OCI-LY3 (cell line): ENCODE data around the gene DGKG.

Source experiments
- H2AFZ ChIP-seq: fragments of 200-600, 300-600 bp; shearing (Covaris generic); 2 replicates; pipeline ENCODE4 v1.6.0; 2014; ENCODE audit warnings: antibody characterized with exemption, low read depth, low read length
- H3K27ac ChIP-seq: fragments of 200-600, 300-600 bp; sonication (generic); 2 replicates; pipeline ENCODE4 v1.5.1; 2014; ENCODE audit warnings: mild to moderate bottlenecking, low read length, moderate library complexity, mixed read lengths
- H3K27me3 ChIP-seq: fragments of 200-600, 300-600 bp; sonication (generic); 2 replicates; pipeline ENCODE4 v1.6.1; 2014; ENCODE audit warnings: low read depth, low read length, mixed read lengths
- H3K36me3 ChIP-seq: fragments of 200-600, 300-600 bp; sonication (generic); replicated peaks from 2 replicates; pipeline ENCODE3; 2014; ENCODE audit warnings: low read depth, low read length, mixed read lengths
- H3K4me1 ChIP-seq: fragments of 300-600, 200-600 bp; sonication (generic); 2 replicates; pipeline ENCODE4 v1.6.1; 2014; ENCODE audit warnings: low read length, mixed read lengths
- H3K4me2 ChIP-seq: fragments of 200-600, 300-600 bp; sonication (generic); 2 replicates; pipeline ENCODE4 v1.6.1; 2014; ENCODE audit warnings: low read length, mixed read lengths
- H3K4me3 ChIP-seq: fragments of 300-600, 200-600 bp; sonication (generic); 2 replicates; pipeline ENCODE4 v1.5.1; 2014; ENCODE audit warnings: antibody characterized with exemption, mild to moderate bottlenecking, low read length, moderate library complexity
- H3K79me2 ChIP-seq: fragments of 300-600, 200-600 bp; shearing (Covaris generic); 2 replicates; pipeline ENCODE4 v1.6.1; 2014; ENCODE audit warnings: mild to moderate bottlenecking, low read length, mixed read lengths
- H3K9ac ChIP-seq: fragments of 300-600, 200-600 bp; shearing (Covaris generic); 2 replicates; pipeline ENCODE4 v1.6.0; 2014; ENCODE audit warnings: mild to moderate bottlenecking, low read length, moderate library complexity
- H3K9me3 ChIP-seq: fragments of 200-600, 300-600 bp; shearing (Covaris generic); 2 replicates; pipeline ENCODE4 v1.6.1; 2014; ENCODE audit warnings: low read length, mixed read lengths; ENCODE audit not compliant: insufficient read depth
- H4K20me1 ChIP-seq: fragments of 200-600, 300-600 bp; sonication (generic); 2 replicates; pipeline ENCODE4 v1.6.1; 2016; ENCODE audit warnings: low read length, mixed read lengths; ENCODE audit not compliant: insufficient read depth
- EZH2phosphoT487 ChIP-seq: fragments of 200-600 bp; shearing (Covaris generic); IDR thresholded peaks from 2 replicates; pipeline ENCODE4 v1.6.1; 2018; ENCODE audit warnings: antibody characterized with exemption, mixed run types, low read depth
- TF ChIP-seq, protein P1 (sequence below): fragments of 200-600, 300-600 bp; sonication (generic); IDR thresholded peaks from 2 replicates; pipeline ENCODE4 v1.5.1; 2014; ENCODE audit warnings: antibody characterized with exemption, low read length, low read depth

The DGKG gene

DNA sequence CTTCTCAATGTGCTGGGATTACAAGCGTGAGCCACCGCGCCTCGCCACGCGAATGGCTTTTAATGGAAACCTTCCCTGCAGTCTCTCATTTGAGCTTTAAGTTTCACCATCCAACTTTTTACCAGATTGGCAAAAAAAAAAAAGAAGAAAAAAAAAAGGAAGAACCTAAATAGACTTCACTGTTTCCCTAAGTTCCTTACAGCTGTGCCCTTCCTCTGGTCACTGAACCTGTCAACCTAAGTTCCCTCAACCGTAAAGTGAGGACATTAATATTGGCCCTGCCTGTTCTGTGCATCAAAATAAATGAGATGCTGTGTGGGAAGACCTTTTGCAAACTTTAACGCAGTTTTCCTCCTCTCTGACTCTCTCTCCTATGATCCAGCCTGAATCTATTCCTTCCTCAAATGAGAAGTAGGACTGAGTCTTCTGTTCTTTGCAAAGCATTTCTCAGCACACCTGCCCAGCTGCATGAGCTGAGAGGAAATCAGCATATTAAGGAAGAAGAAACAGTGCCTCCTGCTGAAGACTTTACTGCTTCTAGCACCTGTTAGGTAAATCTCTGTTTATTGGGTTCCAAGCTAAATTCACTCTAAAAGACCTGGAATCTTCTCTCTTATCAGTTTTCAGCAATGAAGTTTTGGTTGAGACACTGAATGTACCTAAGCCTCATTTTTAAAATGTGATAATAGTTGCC is 153.6 kb downstream of the DGKG start:
- peaks cover 29% of the 10 kb centered on the region for H3K4me1 ChIP-seq
- TF ChIP-seq EZH2phosphoT487: no peak
- TF ChIP-seq, protein P1, sequence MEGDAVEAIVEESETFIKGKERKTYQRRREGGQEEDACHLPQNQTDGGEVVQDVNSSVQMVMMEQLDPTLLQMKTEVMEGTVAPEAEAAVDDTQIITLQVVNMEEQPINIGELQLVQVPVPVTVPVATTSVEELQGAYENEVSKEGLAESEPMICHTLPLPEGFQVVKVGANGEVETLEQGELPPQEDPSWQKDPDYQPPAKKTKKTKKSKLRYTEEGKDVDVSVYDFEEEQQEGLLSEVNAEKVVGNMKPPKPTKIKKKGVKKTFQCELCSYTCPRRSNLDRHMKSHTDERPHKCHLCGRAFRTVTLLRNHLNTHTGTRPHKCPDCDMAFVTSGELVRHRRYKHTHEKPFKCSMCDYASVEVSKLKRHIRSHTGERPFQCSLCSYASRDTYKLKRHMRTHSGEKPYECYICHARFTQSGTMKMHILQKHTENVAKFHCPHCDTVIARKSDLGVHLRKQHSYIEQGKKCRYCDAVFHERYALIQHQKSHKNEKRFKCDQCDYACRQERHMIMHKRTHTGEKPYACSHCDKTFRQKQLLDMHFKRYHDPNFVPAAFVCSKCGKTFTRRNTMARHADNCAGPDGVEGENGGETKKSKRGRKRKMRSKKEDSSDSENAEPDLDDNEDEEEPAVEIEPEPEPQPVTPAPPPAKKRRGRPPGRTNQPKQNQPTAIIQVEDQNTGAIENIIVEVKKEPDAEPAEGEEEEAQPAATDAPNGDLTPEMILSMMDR: peak; percentile 57
- no peaks in the 10 kb centered on the region for H3K9me3 ChIP-seq
- no peak overlapping the region for H2AFZ ChIP-seq
- no peak overlapping the region for H3K27ac ChIP-seq
- no peaks in the 10 kb centered on the region for H3K79me2 ChIP-seq
- H3K36me3 ChIP-seq: no peaks in the 10 kb centered on the region
- no peak overlapping the region for H3K4me2 ChIP-seq
- H3K9ac ChIP-seq: no peak overlapping the region
- no peaks in the 10 kb centered on the region for H4K20me1 ChIP-seq
- H3K27me3 ChIP-seq: peaks cover 14% of the 10 kb centered on the region
- no peak overlapping the region for H3K4me3 ChIP-seq

DNA sequence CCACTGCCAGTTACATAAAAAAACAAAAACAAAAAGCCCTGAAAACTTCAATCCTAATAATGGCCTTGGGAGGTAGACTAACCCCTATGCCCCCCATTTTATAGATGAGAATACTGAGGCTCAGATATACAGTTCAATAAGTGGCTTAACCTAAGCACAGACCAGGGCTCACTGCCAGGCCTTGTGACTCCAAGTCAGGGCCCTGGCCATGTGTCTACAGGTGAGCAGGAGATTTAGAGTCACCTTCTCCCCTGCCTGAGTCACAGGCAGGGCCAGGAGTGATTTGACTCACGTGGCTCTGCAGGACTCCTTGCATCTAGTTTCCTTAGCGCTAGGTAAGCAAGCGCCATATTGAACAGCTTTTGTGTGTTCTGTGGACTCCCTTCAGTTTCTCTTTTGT is 154.5 kb downstream of the DGKG start:
- Histone ChIP-seq H3K4me3 (no peak overlapping the region), H3K36me3 (no peaks in the 10 kb centered on the region), H3K9ac (no peak overlapping the region), H3K4me1 (peaks cover 24% of the 10 kb centered on the region), H2AFZ (no peak overlapping the region), H3K9me3 (no peaks in the 10 kb centered on the region), H3K4me2 (no peak overlapping the region), H4K20me1 (no peaks in the 10 kb centered on the region), H3K27ac (no peak overlapping the region), H3K27me3 (peaks cover 5% of the 10 kb centered on the region), H3K79me2 (no peaks in the 10 kb centered on the region)
- no peak for TF ChIP-seq EZH2phosphoT487
- TF ChIP-seq, protein P1: no peak

DNA sequence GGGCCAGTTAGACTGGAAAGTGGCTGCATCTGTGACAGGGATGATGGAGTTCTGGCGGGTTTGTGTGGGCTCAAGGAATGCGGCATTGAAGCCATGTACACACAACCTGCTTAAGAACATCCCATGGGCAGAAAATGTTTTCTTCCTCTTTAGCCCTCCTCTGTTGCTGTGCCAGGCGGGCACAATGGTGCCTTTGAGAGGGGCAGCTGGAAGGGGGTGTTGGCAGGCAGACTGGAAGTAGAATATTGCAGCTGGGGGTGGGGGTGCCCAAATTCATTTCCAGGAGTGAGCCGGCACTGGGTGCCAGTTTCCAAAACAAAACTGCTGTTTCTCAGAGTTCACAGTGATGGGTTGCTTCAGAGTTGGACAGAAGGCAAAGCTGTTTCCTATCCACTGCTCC is 161.3 kb downstream of the DGKG start:
- Histone ChIP-seq H3K79me2 (no peaks in the 10 kb centered on the region), H3K4me2 (no peak overlapping the region), H4K20me1 (no peaks in the 10 kb centered on the region), H3K9me3 (no peaks in the 10 kb centered on the region), H3K36me3 (no peaks in the 10 kb centered on the region), H3K9ac (no peak overlapping the region), H3K27ac (no peak overlapping the region), H3K4me3 (no peak overlapping the region), H2AFZ (no peak overlapping the region), H3K27me3 (no peaks in the 10 kb centered on the region), H3K4me1 (no peaks in the 10 kb centered on the region)
- TF ChIP-seq, protein P1: no peak
- TF ChIP-seq EZH2phosphoT487: no peak

GRCh38 chr3:186198442-186198841 is 163.6 kb downstream of the DGKG start:
- Histone ChIP-seq H3K9me3 (no peaks in the 10 kb centered on the region), H2AFZ (no peak overlapping the region), H3K36me3 (no peaks in the 10 kb centered on the region), H3K4me3 (no peak overlapping the region), H3K4me1 (no peaks in the 10 kb centered on the region), H3K4me2 (no peak overlapping the region), H3K79me2 (no peaks in the 10 kb centered on the region), H3K9ac (no peak overlapping the region), H3K27me3 (no peaks in the 10 kb centered on the region), H4K20me1 (no peaks in the 10 kb centered on the region), H3K27ac (no peak overlapping the region)
- TF ChIP-seq, protein P1: no peak
- no peak for TF ChIP-seq EZH2phosphoT487
